PC-9 (cell line): ENCODE measurements around the gene C4orf46.

Experiments
- CTCF ChIP-seq: fragments of 200-600 bp; sonication (generic); conservative IDR thresholded peaks from 2 replicates; pipeline ENCODE4 v1.6.1; 2017; ENCODE audit warnings: mixed run types, antibody characterized with exemption, mild to moderate bottlenecking, moderate library complexity
- EZH2 ChIP-seq: fragments of 200-600 bp; sonication (generic); IDR thresholded peaks from 2 replicates; pipeline ENCODE4 v1.8.0; 2017; ENCODE audit warnings: antibody characterized with exemption, low read depth

- no peak for TF ChIP-seq CTCF
- TF ChIP-seq EZH2: no peak
Measured at GRCh38 chr4:158715802-158716201, 44.1 kb upstream of the C4orf46 start.
